GM12878 (cell line): ENCODE results near the gene MAML2. TPM values are rescaled to one million over a fixed set of nuclear protein-coding genes. Genes with fewer than 3 reads are reported as not detected.

ENCODE experiments used
- ATAC-seq: fragments of 200-7000 bp; cut with Tn5 transposase; 3 replicates; pipeline ENCODE4 v1.9.1; 2020; ENCODE audit warnings: mild to moderate bottlenecking, moderate library complexity
- BruUV-seq: library from RNA; stranded (reverse); fragments of 400-500 nt; replicated peaks from 2 replicates; lab custom pipeline; 2021; lab: Mats Ljungman, UMichigan
- CTCF ChIA-PET: fragments of 300-600 bp; sonication (Branson Sonifier 250); formaldehyde crosslinking; extraction: SDS; loops from one replicate; lab custom pipeline; 2021; ENCODE audit warnings: inconsistent platforms; lab: Yijun Ruan, JAX
- POLR2A ChIA-PET: fragments of 350-600 bp; formaldehyde crosslinking; extraction: SDS; loops from one replicate; lab custom pipeline; 2021; ENCODE audit warnings: inconsistent platforms; lab: Charles Lee
- RAD21 ChIA-PET: fragments of 300-600 bp; sonication (Branson Sonifier 250); formaldehyde crosslinking; loops from one replicate; lab custom pipeline; 2023; ENCODE audit warnings: antibody characterized with exemption; ENCODE audit not compliant: unreplicated experiment; lab: Charles Lee
- SMC1A ChIA-PET: fragments of 300-600 bp; sonication (Branson Sonifier 250); formaldehyde crosslinking; loops from one replicate; lab custom pipeline; 2023; ENCODE audit not compliant: unreplicated experiment, uncharacterized antibody; lab: Charles Lee
- DNase-seq: peaks from one replicate; pipeline ENCODE4 v3.0.0-alpha.2; 2011; ENCODE audit warnings: low read depth, low spot score
- FAIRE-seq: peaks from 3 replicates; lab custom pipeline; 2011; peaks lifted over from hg19 to GRCh38; lab: Jason Lieb, UNC
- H2AFZ ChIP-seq: 2 replicates; pipeline ENCODE4 v1.6.0; 2011; ENCODE audit warnings: low read depth, low read length, control low read depth; ENCODE audit not compliant: control insufficient read depth
- H3K27ac ChIP-seq: 2 replicates; pipeline ENCODE4 v1.5.1; 2011; ENCODE audit warnings: control low read depth; ENCODE audit not compliant: control insufficient read depth, insufficient read depth
- H3K27me3 ChIP-seq, 2 experiments: replicated peaks in 1 of 2; 2 replicates each; pipeline versions ENCODE4 v1.6.0 to v1.6.1; 2011; ENCODE audit warnings: low read length in 1 of 2; ENCODE audit not compliant: control insufficient read depth in 2 of 2, insufficient read depth in 2 of 2
- H3K36me3 ChIP-seq, 2 experiments: 2 replicates each; pipeline ENCODE4 v1.5.1; 2011; ENCODE audit warnings: low read length in 1 of 2; ENCODE audit not compliant: control insufficient read depth in 2 of 2, insufficient read depth in 2 of 2
- H3K4me1 ChIP-seq: 2 replicates; pipeline ENCODE4 v1.6.1; 2011; ENCODE audit warnings: mild to moderate bottlenecking, low read length, moderate library complexity, mixed read lengths; ENCODE audit not compliant: control insufficient read depth, insufficient read depth
- H3K4me2 ChIP-seq: 2 replicates; pipeline ENCODE4 v1.6.0; 2011; ENCODE audit warnings: control low read depth; ENCODE audit not compliant: control insufficient read depth, insufficient read depth
- H3K4me3 ChIP-seq: fragments of 200-600 bp; sonication (generic); 2 replicates; pipeline ENCODE4 v1.5.1; 2016
- H3K79me2 ChIP-seq: 2 replicates; pipeline ENCODE4 v1.6.0; 2011; ENCODE audit warnings: low read length; ENCODE audit not compliant: control insufficient read depth, insufficient read depth
- H3K9ac ChIP-seq: 2 replicates; pipeline ENCODE4 v1.8.0; 2011; ENCODE audit warnings: low read length, control low read depth, mixed read lengths; ENCODE audit not compliant: control insufficient read depth, insufficient read depth
- H3K9me3 ChIP-seq: replicated peaks from 3 replicates; pipeline ENCODE4 v1.5.1; 2011; ENCODE audit warnings: mild to moderate bottlenecking, low read length; ENCODE audit not compliant: control insufficient read depth, insufficient read depth
- H4K20me1 ChIP-seq: 2 replicates; pipeline ENCODE4 v1.6.0; 2011; ENCODE audit not compliant: control insufficient read depth, insufficient read depth
- CBX5 ChIP-seq: sonication (generic); IDR thresholded peaks from 2 replicates; pipeline ENCODE4 v1.6.1; 2016; ENCODE audit warnings: low read depth, moderate library complexity, mild to moderate bottlenecking, inconsistent platforms
- CHD1 ChIP-seq: IDR thresholded peaks from 2 replicates; pipeline ENCODE4 v1.6.1; 2012; ENCODE audit warnings: low read depth, low read length, improper control_type of control experiment
- EED ChIP-seq: sonication (generic); IDR thresholded peaks from 2 replicates; pipeline ENCODE4 v1.6.1; 2016; ENCODE audit warnings: antibody characterized with exemption, low read depth
- ETV6 ChIP-seq, 2 experiments: fragments of 450-650 bp in 1 of 2; IDR thresholded peaks in 1 of 2; conservative IDR thresholded peaks in 1 of 2; 2 replicates each; pipeline ENCODE4 v1.6.1; 2014; ENCODE audit warnings: antibody characterized with exemption in 1 of 2, borderline replicate concordance in 1 of 2, low read depth in 1 of 2, mild to moderate bottlenecking in 1 of 2, moderate library complexity in 1 of 2
- FOXM1 ChIP-seq: IDR thresholded peaks from 2 replicates; pipeline ENCODE4 v1.6.1; 2012; ENCODE audit warnings: low read depth, mild to moderate bottlenecking, inconsistent platforms, low read length, moderate library complexity
- KLF5 ChIP-seq: fragments of 450-650 bp; IDR thresholded peaks from 2 replicates; pipeline ENCODE4 v1.6.1; 2014; ENCODE audit warnings: mild to moderate bottlenecking; ENCODE audit not compliant: partially characterized antibody
- NFYB ChIP-seq: IDR thresholded peaks from 2 replicates; pipeline ENCODE4 v1.6.1; 2011; ENCODE audit warnings: low read depth, mild to moderate bottlenecking, low read length, improper control_type of control experiment, moderate library complexity; ENCODE audit not compliant: insufficient read depth
- PAX8 ChIP-seq: fragments of 450-650 bp; IDR thresholded peaks from 2 replicates; pipeline ENCODE4 v1.6.1; 2017; ENCODE audit warnings: mild to moderate bottlenecking, moderate library complexity
- RELB ChIP-seq: fragments of 450-650 bp; IDR thresholded peaks from 2 replicates; pipeline ENCODE4 v1.6.1; 2017; ENCODE audit warnings: low read depth, mild to moderate bottlenecking, moderate library complexity
- SMAD1 ChIP-seq: fragments of 450-650 bp; IDR thresholded peaks from 2 replicates; pipeline ENCODE4 v1.6.1; 2018; ENCODE audit warnings: mild to moderate bottlenecking, low read depth; ENCODE audit not compliant: partially characterized antibody
- SMC3 ChIP-seq: IDR thresholded peaks from 2 replicates; pipeline ENCODE4 v1.6.1; 2011; ENCODE audit warnings: low read length, improper control_type of control experiment, borderline replicate concordance
- TBL1XR1 ChIP-seq: IDR thresholded peaks from 2 replicates; pipeline ENCODE4 v1.6.1; 2012; ENCODE audit warnings: low read depth, low read length, improper control_type of control experiment
- TCF7 ChIP-seq: IDR thresholded peaks from 2 replicates; pipeline ENCODE4 v1.6.1; 2014; ENCODE audit warnings: antibody characterized with exemption, borderline replicate concordance
- ZNF384 ChIP-seq: IDR thresholded peaks from 2 replicates; pipeline ENCODE4 v1.6.1; 2012; ENCODE audit warnings: low read depth, mild to moderate bottlenecking, low read length, improper control_type of control experiment, borderline replicate concordance
- ZNF622 ChIP-seq: fragments of 450-650 bp; IDR thresholded peaks from 2 replicates; pipeline ENCODE4 v1.6.1; 2017; ENCODE audit warnings: mild to moderate bottlenecking, inconsistent platforms
- WGBS: methylation state at CpG from one replicate; pipeline ENCODE4 v1.1.6; 2016; ENCODE audit warnings: low lambda C conversion rate; ENCODE audit not compliant: insufficient replicate concordance, insufficient coverage; ENCODE audit errors: missing lambda C conversion rate; 5-methylcytosine and 5-hydroxymethylcytosine counted together
- in situ Hi-C: fragments of 300-500 bp; cut with MboI; formaldehyde crosslinking; loops from 9 replicates; pipeline ENCODE4 v1.14.3; 2018; ENCODE audit warnings: mixed read lengths
- intact Hi-C: fragments of 100-400 bp; cut with micrococcal nuclease; formaldehyde crosslinking; loops from one replicate; pipeline ENCODE4 v1.14.2; 2022; ENCODE audit not compliant: unreplicated experiment
- polyA plus RNA-seq, 11 experiments: library from polyadenylated mRNA; depleted of rRNA in 4 of 11; unstranded in 6 of 11; stranded (reverse) in 5 of 11; fragments of >200 nt; fragmentation: Nextera tagmentation in 4 of 11; fragmentation: Illumina TruSeq in 1 of 11; extraction: Ambion mirVana in 4 of 11; extraction: Trizol in 1 of 11; gene quantifications; 1 replicate in 1 of 11; 2 replicates in 10 of 11; pipeline versions ENCODE4 v1.2.1 to v1.2.3, GENCODE V29; 2011 to 2016; ENCODE audit warnings: inconsistent platforms in 2 of 11, missing spikeins in 2 of 11, low read depth in 1 of 11
- total RNA-seq, 4 experiments: library from RNA; depleted of rRNA in 3 of 4; stranded (reverse); fragments of >200 nt in 3 of 4; fragmentation: Illumina TruSeq in 1 of 4; extraction: Trizol in 1 of 4; gene quantifications; 2 replicates each; pipeline versions ENCODE4 v1.2.1 to v1.2.3, GENCODE V29; 2013 to 2021
- TF ChIP-seq, protein P1 (sequence below): fragments of 450-650 bp; formaldehyde crosslinking; IDR thresholded peaks from 2 replicates; pipeline ENCODE4 v1.4.0; 2022; ENCODE audit warnings: mild to moderate bottlenecking, moderate library complexity

MAML2 gene
- total and polyA plus RNA-seq, 10 of the 15 experiments (the other 5 are each of a cell fraction or from before 2014, with no cell fraction given) = 2.5 to 15.1 (median 12.0) TPM

DNA sequence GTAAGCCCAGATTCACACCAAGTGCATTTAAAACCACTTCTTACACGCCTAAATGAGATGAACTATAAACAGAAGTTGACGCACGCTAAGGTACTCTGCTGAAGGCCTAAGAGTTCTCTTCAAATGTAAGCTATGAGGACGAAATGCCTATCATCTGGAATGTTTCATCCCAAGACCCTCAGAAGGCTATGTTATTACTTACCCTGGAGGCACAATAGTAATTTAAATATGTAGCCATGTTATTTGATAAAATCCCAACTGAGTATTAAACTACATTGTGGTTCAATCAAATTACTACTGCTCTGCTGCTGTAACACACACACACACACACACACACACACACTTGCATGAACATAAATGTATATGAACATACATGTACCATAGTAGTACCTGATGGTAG, 47.6 kb downstream of the MAML2 start:
- Histone ChIP-seq H3K79me2 (peaks cover 53% of the 10 kb centered on the region), H3K4me3 (no peak overlapping the region), H3K9ac (no peak overlapping the region), H3K4me2 (no peak overlapping the region), H3K4me1 (peaks cover 29% of the 10 kb centered on the region), H3K27me3 (no peaks in the 10 kb centered on the region), H2AFZ (no peak overlapping the region)
- 83% methylated on average over 4 of the region's 4 CpGs for WGBS
- ATAC-seq = no peak
- ChIA-PET RAD21 (interaction anchor here (1.4 to 5.0 kb wide), 3 partner anchors 13 to 53 kb away, joined by 4 to 49 read pairs (median 4); no protein-coding TSS in a partner anchor), POLR2A (interaction anchor here (1.3 kb wide), 1 partner anchor 39 kb away, joined by 3 read pairs; no protein-coding TSS in a partner anchor), CTCF (interaction anchor here (0.9 to 2.3 kb wide), 3 partner anchors 42 to 48 kb away, joined by 3 to 9 read pairs (median 6); partner anchors contain the start of gene MAML2)
- intact Hi-C loops = no loop called here
- no peak for FAIRE-seq
- in situ Hi-C loops = no loop called here
- TF ChIP-seq TBL1XR1 (no peak), ZNF384 (no peak), RELB (no peak), ETV6 (conservative IDR thresholded peaks at IDR 0.05 in 1 of 2, IDR thresholded peaks at IDR 0.05 in 1 of 2; ENCODE audit: borderline replicate concordance in 1 of 2, low read depth in 1 of 2) (no peak), CBX5 (no peak), ZNF622 (no peak), PAX8 (no peak), SMAD1 (no peak), EED (no peak), CHD1 (no peak), FOXM1 (no peak), NFYB (no peak), SMC3 (no peak), KLF5 (no peak), TCF7 (no peak)
- TF ChIP-seq, protein P1, sequence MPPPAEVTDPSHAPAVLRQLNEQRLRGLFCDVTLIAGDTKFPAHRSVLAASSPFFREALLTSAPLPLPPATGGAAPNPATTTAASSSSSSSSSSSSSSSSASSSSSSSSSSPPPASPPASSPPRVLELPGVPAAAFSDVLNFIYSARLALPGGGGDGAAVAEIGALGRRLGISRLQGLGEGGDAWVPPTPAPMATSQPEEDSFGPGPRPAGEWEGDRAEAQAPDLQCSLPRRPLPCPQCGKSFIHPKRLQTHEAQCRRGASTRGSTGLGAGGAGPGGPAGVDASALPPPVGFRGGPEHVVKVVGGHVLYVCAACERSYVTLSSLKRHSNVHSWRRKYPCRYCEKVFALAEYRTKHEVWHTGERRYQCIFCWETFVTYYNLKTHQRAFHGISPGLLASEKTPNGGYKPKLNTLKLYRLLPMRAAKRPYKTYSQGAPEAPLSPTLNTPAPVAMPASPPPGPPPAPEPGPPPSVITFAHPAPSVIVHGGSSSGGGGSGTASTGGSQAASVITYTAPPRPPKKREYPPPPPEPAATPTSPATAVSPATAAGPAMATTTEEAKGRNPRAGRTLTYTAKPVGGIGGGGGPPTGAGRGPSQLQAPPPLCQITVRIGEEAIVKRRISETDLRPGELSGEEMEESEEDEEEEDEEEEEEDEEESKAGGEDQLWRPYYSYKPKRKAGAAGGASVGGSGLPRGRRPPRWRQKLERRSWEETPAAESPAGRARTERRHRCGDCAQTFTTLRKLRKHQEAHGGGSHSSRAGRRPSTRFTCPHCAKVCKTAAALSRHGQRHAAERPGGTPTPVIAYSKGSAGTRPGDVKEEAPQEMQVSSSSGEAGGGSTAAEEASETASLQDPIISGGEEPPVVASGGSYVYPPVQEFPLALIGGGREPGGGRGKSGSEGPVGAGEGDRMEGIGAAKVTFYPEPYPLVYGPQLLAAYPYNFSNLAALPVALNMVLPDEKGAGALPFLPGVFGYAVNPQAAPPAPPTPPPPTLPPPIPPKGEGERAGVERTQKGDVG (CRISPR knock-in tag) = no peak
- TF ChIP-seq, all 136 proteins: peak for 0
- DNase-seq = no peak
- H3K27ac ChIP-seq = no peak overlapping the region
- no TSS peak for BruUV-seq
- H3K36me3 ChIP-seq = peaks cover 0 to 7% of the 10 kb centered on the region in 2 experiments; a peak in 1 of 4 replicates
- H4K20me1 ChIP-seq = no peaks in the 10 kb centered on the region
- SMC1A ChIA-PET = interaction anchor here (0.6 to 10.4 kb wide), 9 partner anchors 12 to 372 kb away, joined by 3 to 101 read pairs (median 5); partner anchors contain the start of genes CCDC82, JRKL and MAML2
- H3K9me3 ChIP-seq = no peaks in the 10 kb centered on the region
